G401 (cell line): ENCODE results near the gene MAST3. TPM values are rescaled to one million over a fixed set of nuclear protein-coding genes. Genes with fewer than 3 reads are reported as not detected.
A peak's percentile ranks its signal among the peaks of the same experiment; 100 is the strongest.
"Not testable (repeated sequence)": the region's sequence is repeated elsewhere in the genome, so short reads cannot be mapped to it uniquely, and the experiment has no call there.

Experiments used
- DNase-seq: peaks from one replicate; pipeline ENCODE4 v3.0.0-alpha.2; 2015; ENCODE audit warnings: low spot score
- in situ Hi-C: cut with HindIII; loops from 2 replicates; pipeline ENCODE4 v1.10.0; 2016; ENCODE audit warnings: low sequenced_read_pairs, mixed read lengths
- total RNA-seq: library from RNA; depleted of rRNA; stranded (reverse); fragments of >200 nt; shearing (Covaris generic); gene quantifications from 2 replicates; pipeline ENCODE4 v1.2.3, GENCODE V29; 2014

The MAST3 gene
- total RNA-seq, 1 experiment from 2014 or later, result 1.2 TPM

GRCh38 chr19:18085702-18086457 lies 11.7 kb upstream of the MAST3 start:
- in situ Hi-C loops, result no loop called here

GRCh38 chr19:18086590-18087138 lies 10.9 kb upstream of the MAST3 start, which contains the start of gene IL12RB1:
IL12RB1 (minus strand) TSS chr19:18086934; CDS start chr19:18086823, 111 bp downstream.
- in situ Hi-C loops, result no loop called here
- no peak for DNase-seq

More at GRCh38 chr19:18085702-18086457, 11.7 kb upstream of the MAST3 start:
- DNase-seq, result no peak

DNA sequence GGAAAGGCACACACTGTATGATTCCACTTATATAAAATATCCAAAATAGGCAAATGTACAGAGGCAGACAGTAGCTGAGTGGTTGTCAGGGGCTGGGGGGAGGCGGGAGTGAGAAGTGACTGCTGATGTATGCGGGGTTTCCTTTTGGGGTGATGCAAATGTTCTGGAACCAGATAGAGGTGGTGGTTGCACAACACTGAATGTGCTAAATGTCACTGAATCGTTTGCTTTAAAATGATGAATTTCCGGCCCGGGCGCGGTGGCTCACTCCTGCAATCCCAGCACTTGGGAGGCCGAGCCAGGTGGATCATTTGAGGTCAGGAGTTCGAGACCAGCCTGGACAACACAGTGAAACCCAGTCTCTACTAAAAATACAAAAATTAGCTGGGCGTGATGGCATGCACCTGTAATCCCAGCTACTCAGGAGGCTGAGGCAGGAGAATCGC lies 8.5 kb upstream of the MAST3 start:
- DNase-seq, in situ Hi-C loops: not testable (repeated sequence)

DNA sequence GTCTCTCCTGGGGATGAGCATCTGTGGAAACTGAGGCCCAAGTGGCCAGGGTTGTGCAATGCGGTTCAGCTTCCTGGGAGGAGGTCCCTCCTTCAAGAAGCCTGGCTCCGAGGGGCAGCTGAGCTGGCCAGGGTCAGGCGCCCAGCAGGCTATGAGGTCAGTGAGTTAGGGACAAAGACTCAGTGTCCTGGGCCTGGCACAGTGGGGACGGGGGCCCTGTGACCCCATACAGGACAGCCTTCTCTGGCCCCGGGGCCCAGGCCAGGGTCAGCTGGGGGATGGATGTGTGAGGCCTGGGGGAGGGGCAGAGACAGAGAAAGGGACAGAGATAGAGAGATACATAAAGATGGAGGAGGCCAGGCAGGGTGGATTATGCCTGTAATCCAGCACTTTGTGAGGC lies 7.9 kb upstream of the MAST3 start:
- in situ Hi-C loops, result no loop called here
- no peak for DNase-seq

DNA sequence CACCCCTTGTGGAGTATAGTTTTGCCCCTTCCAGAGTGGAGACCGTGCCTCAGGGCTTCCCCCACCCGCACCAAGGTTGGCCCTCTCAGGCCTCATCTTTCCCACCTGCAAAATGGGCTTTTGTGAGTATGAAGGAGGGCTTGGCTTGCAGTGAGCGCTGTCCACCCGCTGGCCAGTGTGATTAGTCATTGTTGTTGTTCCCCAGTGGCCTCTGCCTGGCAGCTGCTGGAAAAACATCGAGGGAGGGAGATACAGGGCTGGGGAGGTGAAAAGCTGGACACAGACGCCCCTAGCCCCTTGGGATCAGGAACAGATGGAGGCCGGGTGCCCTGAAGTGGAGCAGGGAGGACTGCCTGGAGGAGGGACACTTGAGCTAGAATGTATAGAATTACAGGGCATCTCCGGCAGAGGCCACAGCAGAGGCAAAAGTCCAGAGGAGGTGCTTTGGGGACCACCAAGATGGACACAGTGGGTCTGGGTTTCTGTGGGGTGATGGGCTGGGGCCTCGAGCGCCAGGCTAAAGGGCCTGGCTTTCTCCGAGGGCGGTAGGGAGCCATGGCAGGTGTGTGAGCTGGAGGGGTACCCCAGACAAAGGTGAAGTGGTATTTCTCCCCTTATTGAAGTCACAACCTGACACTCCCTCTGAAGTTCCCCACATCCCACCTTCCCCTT lies 6.9 kb upstream of the MAST3 start:
- in situ Hi-C loops, result no loop called here
- no peak for DNase-seq

GRCh38 chr19:18091217-18091608 lies 6.4 kb upstream of the MAST3 start:
- in situ Hi-C loops, result no loop called here
- DNase-seq, result no peak

GRCh38 chr19:18093439-18094161 lies 4.0 kb upstream of the MAST3 start:
- in situ Hi-C loops, result no loop called here
- peak; percentile 32 for DNase-seq

GRCh38 chr19:18096258-18096657 lies 1.3 kb upstream of the MAST3 start:
- in situ Hi-C loops, result no loop called here
- no peak for DNase-seq

GRCh38 chr19:18097993-18098890 lies 664 bp downstream of the MAST3 start:
- in situ Hi-C loops, result no loop called here
- no peak for DNase-seq

- in situ Hi-C loops, result no loop called here
- no peak for DNase-seq
These were observed 1.5 kb downstream of the MAST3 start for GRCh38 chr19:18098891-18099622.

- in situ Hi-C loops, result no loop called here
- DNase-seq, result no peak
These were observed 2.0 kb downstream of the MAST3 start for GRCh38 chr19:18099623-18099995.

- DNase-seq, result no peak
- in situ Hi-C loops, result no loop called here
These were observed 3.1 kb downstream of the MAST3 start for GRCh38 chr19:18100710-18101109.

DNA sequence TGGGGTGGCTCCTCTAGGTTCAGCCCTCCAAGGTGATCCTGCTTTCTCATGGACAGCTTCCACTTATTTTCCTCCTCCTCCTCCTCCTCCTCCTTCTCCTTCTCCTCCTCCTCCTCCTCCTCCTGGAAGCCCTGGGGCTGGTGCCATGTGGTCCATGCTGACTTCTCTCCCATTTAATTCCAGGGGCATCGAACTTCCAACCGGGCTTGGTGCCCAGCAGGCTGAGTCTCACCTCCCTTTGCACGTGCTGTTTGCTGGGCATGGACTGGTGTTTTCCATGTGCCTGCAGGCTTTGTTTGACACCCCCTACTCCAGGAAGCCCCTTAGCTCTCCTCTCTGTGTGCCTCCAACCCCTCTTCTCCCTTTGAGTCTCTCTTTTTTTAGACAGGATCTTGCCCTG lies 3.7 kb downstream of the MAST3 start:
- in situ Hi-C loops, result no loop called here
- no peak for DNase-seq

DNA sequence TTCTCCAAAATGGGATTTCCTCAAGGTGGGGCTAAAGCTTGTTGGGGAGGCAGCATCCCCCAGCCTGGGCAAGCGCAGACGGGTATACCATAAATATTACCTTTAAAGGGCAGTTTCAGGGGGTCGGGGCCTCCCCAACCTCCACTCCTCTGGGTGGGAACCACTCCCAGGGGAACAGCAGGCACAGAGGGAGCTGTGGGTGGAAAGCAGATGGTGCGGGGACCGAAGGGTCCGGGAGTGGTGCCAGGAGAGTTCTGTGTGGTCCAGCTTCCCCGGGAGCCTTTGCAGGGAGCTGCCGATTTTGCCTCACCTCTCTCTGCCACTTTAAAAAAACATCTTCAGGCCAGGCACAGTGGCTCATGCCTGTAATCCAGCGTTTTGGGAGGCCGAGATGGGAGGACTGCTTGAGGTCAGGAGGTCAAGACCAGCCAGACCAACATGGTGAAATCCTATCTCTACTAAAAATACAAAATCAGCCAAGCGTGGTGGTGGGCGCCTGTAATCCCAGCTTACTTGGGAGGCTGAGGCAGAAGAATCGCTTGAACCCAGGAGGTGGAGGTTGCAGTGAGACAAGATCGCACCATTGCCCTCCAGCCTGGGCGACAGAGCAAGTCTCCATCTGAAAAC lies 5.5 kb downstream of the MAST3 start:
- in situ Hi-C loops, result no loop called here
- no peak for DNase-seq

- no peak for DNase-seq
- in situ Hi-C loops, result no loop called here
These were observed 7.2 kb downstream of the MAST3 start for GRCh38 chr19:18104793-18105131.

DNA sequence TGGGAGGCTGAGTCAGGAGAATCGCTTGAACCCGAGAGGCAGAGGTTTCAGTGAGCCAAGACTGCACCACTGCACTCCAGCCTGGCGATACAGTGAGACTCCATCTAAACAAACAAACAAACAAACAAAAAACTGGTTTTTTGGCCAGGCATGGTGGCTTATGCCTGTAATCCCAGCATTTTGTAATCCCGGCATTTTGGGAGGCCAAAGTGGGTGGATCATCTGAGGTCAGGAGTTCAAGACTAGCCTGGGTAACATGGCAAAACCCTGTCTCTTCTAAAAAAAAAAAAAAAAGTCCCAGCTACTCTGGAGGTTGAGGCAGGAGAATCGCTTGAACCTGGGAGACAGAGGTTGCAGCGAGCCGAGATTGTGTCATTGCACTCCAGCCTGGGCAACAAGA lies 7.7 kb downstream of the MAST3 start:
- DNase-seq, in situ Hi-C loops: not testable (repeated sequence)

GRCh38 chr19:18107235-18107634 lies 9.7 kb downstream of the MAST3 start:
- in situ Hi-C loops, result no loop called here
- DNase-seq, result no peak

DNA sequence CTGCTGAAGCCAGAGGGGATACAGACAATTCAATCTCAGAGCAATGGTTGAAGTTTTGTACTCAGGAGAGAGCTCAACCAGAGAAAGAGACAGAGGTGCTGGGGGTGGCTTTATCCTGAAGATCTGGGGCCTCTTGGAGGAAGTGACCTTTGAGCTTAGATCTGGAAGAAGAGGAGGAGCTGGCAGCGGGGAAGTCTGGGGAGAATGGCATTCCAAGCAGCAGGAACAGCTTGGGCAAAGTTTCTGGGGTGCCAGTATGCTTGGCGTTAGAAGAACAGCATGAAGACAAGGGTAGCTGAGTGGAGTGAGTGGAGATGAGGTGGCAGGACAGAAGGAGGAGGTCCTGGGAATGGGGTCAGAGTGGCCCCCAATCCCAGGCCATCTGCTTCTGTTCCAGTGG lies 11.3 kb downstream of the MAST3 start:
- no peak for DNase-seq
- in situ Hi-C loops, result no loop called here
